Islet of Langerhans (tissue), 1 donor: ENCODE measurements around the gene DIS3L2.
"Not testable (repeated sequence)": the region's sequence is repeated elsewhere in the genome, so short reads cannot be mapped to it uniquely, and the experiment has no call there.

Experiments
- FAIRE-seq: peaks from one replicate; lab custom pipeline; 2011; peaks lifted over from hg19 to GRCh38; lab: Jason Lieb, UNC

Gene DIS3L2

GRCh38 chr2:232351686-232352510 is 390.4 kb downstream of the DIS3L2 start:
- no peak for FAIRE-seq

GRCh38 chr2:232352511-232353091 is 391.1 kb downstream of the DIS3L2 start:
- no peak for FAIRE-seq

- FAIRE-seq, result no peak
These were observed 391.6 kb downstream of the DIS3L2 start for GRCh38 chr2:232353096-232353495.

- no peak for FAIRE-seq
These were observed 392.1 kb downstream of the DIS3L2 start for GRCh38 chr2:232353660-232354059.

- FAIRE-seq, result no peak
These were observed 392.6 kb downstream of the DIS3L2 start for GRCh38 chr2:232354069-232354468.

- no peak for FAIRE-seq
These were observed 400.1 kb downstream of the DIS3L2 start for GRCh38 chr2:232361646-232362045.

- no peak for FAIRE-seq
These were observed 400.8 kb downstream of the DIS3L2 start for GRCh38 chr2:232362174-232362900.

GRCh38 chr2:232363064-232363783 is 401.7 kb downstream of the DIS3L2 start:
- not testable (repeated sequence) for FAIRE-seq

GRCh38 chr2:232363784-232364615 is 402.5 kb downstream of the DIS3L2 start:
- FAIRE-seq, result no peak

- not testable (repeated sequence) for FAIRE-seq
These were observed 403.5 kb downstream of the DIS3L2 start for GRCh38 chr2:232364806-232365594.

GRCh38 chr2:232365621-232366321 is 404.3 kb downstream of the DIS3L2 start:
- no peak for FAIRE-seq

GRCh38 chr2:232366461-232366860 is 404.9 kb downstream of the DIS3L2 start:
- not testable (repeated sequence) for FAIRE-seq

GRCh38 chr2:232367016-232367415 is 405.5 kb downstream of the DIS3L2 start:
- no peak for FAIRE-seq

- FAIRE-seq, result no peak
These were observed 406.2 kb downstream of the DIS3L2 start for GRCh38 chr2:232367591-232368233.

- no peak for FAIRE-seq
These were observed 406.8 kb downstream of the DIS3L2 start for GRCh38 chr2:232368311-232368731.

GRCh38 chr2:232369126-232369951 is 407.8 kb downstream of the DIS3L2 start:
- FAIRE-seq, result no peak

- FAIRE-seq, result not testable (repeated sequence)
These were observed 408.5 kb downstream of the DIS3L2 start for GRCh38 chr2:232370007-232370406.
